NCI-H146 treated with DMSO at 0.1 percent for 48 hours (cell line): ENCODE results near the gene PLXNA3.

Experiments used
- DNase-seq: peaks from one replicate; lab custom pipeline; 2025; ENCODE audit not compliant: unreplicated experiment; lab: John Stamatoyannopoulos, UW

Gene PLXNA3

DNA sequence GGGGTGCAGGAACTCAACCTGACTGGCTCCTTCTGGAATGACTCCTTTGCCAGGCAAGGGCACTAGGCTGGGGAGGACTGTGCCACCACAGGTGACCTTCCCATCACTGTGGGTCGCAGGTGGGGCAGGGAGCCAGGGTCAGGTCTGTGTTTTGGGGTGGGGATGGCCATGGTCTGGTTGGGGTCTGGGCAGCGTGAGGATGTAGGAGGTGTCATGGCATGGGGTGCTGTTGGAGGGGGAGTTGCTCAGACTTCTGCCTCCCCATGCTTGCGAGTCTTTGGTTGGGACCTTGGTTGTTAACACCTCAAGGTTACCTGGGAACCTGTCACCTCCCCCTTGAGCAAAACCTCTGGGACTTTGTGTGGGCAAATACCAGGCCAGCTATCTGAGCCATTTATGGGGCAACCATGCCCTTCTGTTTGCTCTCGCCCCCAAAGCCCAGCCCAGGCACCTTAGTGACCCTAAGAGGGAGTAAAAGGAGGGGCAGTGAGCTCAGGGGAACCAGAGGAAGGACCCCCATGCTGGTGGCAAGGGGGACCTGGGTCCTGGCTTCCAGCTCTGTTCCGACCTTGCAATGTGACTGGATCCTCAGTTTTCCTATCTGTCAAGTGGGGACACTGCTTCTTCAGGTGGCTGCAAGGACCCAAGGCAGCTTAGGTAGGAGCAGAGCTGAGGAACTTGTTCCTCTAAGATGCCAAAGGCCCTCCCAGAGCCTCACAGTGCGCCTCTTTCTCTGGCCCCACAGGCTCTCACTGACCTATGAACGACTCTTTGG lies 23.5 kb upstream of the PLXNA3 start:
- no peak for DNase-seq

GRCh38 chrX:154435171-154435733 lies 22.8 kb upstream of the PLXNA3 start:
- no peak for DNase-seq

- DNase-seq: peak; percentile 2
Measured at GRCh38 chrX:154436374-154436982, 21.6 kb upstream of the PLXNA3 start.

GRCh38 chrX:154436983-154437752 lies 20.9 kb upstream of the PLXNA3 start, which contains the start of gene GDI1:
TSS of gene GDI1 (plus strand) at chrX:154437154. CDS start at chrX:154437255, 101 bp downstream.
- peak; percentile 3 for DNase-seq

- no peak for DNase-seq
Measured at GRCh38 chrX:154437971-154438893, 19.8 kb upstream of the PLXNA3 start.

DNA sequence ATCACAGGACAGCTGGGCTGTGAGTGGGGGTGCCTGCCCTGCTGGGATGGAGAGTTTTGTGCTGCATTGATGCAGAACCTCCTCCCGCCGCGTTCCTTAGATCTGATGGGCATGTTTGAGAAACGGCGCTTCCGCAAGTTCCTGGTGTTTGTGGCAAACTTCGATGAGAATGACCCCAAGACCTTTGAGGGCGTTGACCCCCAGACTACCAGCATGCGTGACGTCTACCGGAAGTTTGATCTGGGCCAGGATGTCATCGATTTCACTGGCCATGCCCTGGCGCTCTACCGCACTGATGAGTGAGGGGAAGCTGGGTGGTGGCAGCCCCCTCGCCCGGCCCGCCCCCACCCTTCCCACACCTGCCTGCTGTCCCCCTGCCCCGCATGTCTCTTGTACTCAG lies 18.2 kb upstream of the PLXNA3 start:
- no peak for DNase-seq

- no peak for DNase-seq
Measured at GRCh38 chrX:154440623-154441357, 17.3 kb upstream of the PLXNA3 start.

GRCh38 chrX:154441564-154441963 lies 16.5 kb upstream of the PLXNA3 start:
- no peak for DNase-seq

GRCh38 chrX:154441984-154442707 lies 15.9 kb upstream of the PLXNA3 start:
- DNase-seq: no peak

- DNase-seq: no peak
Measured at GRCh38 chrX:154443479-154443910, 14.6 kb upstream of the PLXNA3 start.

GRCh38 chrX:154443992-154444754 lies 13.9 kb upstream of the PLXNA3 start, which contains the start of gene FAM50A:
TSS of gene FAM50A (plus strand) at chrX:154444141. CDS start at chrX:154444236, 95 bp downstream.
- DNase-seq: peak; percentile 33

DNA sequence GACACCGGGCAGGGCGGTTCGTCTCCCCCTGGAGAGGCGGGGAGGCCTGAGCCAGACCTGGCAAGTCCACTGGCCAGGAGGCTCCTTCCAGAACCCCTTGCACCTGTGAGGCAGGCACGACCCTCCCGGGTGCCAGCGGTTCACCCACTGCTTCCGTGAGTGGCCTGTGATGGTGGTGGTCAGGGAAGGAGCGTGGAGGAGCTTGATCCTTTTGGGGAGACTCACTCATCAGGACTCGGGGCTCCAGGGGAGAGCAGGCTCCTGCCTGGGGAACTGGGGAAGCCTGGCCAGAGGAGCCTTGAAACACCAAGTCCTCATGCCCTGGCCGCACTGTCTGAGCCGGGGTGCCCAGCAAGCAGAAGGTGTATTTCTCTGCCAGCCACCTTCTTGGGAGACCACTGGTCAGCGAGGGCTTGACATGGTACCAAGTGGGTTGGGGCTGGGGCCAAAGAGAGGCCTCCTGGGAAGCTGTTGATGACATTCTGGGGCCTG lies 13.3 kb upstream of the PLXNA3 start:
- DNase-seq: no peak

GRCh38 chrX:154445776-154446175 lies 12.3 kb upstream of the PLXNA3 start:
- no peak for DNase-seq

DNA sequence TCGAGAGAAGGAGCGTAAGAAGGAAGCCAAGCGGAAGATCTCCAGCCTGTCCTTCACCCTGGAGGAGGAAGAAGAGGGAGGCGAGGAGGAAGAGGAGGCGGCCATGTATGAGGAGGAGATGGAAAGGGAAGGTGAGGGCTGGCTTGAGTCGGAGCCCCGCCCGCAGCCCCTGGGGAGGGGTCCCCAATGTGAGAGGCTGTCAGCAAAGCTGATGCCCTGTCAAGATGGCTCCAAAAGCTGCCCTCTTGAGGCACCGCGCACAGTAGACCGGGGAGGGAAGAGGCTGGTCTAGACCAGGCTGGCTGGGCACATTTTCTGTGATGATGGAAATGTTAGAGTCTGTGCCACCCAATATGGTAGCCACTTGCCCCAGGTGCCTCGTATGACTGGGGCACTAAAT lies 11.7 kb upstream of the PLXNA3 start:
- no peak for DNase-seq

- no peak for DNase-seq
Measured at GRCh38 chrX:154448484-154448883, 9.6 kb upstream of the PLXNA3 start.

- DNase-seq: no peak
Measured at GRCh38 chrX:154449618-154450017, 8.5 kb upstream of the PLXNA3 start.

- no peak for DNase-seq
Measured at GRCh38 chrX:154450312-154450711, 7.8 kb upstream of the PLXNA3 start.

- no peak for DNase-seq
Measured at GRCh38 chrX:154452823-154453222, 5.3 kb upstream of the PLXNA3 start.
